Embryonic facial prominence (tissue), 1 donor: ENCODE measurements around the gene HIGD1A.

Source experiments
- DNase-seq: peaks from one replicate; pipeline ENCODE4 v3.0.0-alpha.2; 2016; ENCODE audit errors: extremely low spot score

Gene HIGD1A

DNA sequence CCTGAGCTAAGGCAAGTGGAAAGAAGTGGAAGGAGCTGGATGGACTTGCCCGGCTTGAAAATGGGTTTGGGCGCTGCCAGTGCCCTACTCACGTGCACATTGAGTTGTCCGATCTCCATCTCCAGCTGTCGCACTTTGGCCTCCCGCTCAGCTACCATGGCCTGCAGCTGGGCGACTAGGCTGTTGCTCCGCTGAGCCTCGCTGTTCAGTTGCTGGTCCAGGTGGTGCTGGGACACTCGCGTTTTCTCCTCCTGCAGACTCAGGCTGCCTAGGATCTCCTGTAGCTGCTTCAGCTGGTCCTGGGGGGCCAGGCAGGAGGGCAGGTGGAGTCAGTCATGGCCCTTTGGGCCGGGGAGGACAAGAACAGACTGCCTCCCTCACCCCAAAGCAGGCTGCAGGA is 68.7 kb downstream of the HIGD1A start:
- DNase-seq: no peak

DNA sequence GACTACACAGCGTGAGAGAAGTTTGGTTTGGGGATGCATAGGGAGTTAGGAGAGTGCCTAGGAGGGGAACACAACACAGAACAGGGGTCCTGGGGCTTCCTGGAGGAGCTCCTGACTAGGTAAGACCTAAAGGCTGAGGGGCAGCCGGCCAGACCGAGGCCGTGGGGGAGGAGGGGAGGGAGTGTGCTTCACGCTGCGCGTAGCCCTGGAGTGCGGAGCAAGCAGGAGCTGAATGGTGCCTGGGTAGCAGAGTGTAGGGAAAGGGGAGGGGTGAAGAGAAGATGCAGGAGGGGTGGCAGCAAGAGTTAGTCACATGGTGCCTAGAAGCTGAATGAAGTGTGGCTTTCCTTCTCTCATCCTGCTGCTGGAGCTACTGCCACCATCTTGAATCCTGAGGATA is 69.3 kb downstream of the HIGD1A start:
- no peak for DNase-seq

GRCh38 chr3:42734263-42734860 is 69.9 kb downstream of the HIGD1A start:
- DNase-seq: no peak

DNA sequence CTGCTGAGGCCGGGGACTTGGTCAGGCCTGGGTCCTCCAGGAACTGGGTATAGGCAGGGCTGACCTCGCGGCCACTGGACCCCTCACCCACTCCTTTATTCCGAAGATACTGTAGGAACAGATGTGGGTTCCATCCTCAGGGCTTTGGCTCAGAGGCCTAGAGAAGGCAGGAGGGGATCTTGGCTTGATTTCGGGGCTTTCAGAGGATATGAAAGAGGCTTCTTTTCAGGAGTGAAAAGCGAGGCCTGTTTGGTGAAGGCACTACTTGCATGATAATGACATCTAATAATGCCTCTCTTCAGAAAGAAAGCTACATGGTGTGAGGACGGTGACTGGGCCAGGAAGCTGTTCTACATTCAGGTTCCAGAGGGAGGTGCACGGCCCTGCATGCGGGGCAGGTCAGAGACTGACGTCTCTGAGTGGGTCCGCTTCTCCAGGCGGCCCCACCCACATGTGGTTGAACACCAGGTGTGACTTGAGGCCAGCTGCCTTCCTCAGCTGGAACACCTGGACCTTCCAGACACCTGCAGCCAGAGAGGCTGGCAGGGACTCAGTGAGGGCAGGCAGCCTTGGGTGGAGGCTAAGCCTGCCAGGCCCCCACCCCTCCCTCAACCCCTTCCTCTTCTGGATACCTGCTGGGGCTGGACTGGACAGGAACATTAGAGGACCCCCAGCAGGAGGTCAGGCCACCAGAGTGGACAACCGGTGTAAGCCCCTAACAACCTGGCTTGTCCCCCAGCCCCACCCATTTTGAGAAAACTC is 70.6 kb downstream of the HIGD1A start:
- DNase-seq: no peak
